ENCODE measurements around the gene SLC22A23.

DNA sequence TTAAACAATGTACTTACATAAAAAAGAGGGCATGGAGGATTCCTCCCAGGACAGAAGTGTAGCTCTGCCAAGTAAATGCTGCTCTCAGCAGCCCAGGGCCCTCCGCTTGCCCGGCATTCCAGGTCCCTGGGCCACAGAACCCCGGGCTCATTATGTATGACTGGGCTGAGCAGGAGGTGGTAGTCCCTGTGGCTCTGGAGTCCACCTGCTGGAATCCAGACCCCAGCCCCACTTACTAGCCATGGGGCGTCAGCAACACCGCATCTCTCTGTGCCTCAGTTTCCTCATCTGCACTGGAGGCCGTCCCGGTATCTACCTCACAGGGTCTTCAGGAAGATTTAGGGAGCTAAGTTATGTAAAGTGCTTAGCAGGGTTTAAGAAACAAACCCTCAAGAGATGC is 142.7 kb downstream of the SLC22A23 start:
- TF ChIP-seq EZH2phosphoT487 (IDR thresholded peaks at IDR 0.05; ENCODE audit: unreplicated experiment) (no peak), JUNB (IDR thresholded peaks at IDR 0.05; ENCODE audit: unreplicated experiment) (no peak), POLR2AphosphoS5 (IDR thresholded peaks at IDR 0.05; ENCODE audit: low read depth) (no peak), ZNF114 (CRISPR knock-in tag; IDR thresholded peaks at IDR 0.05) (no peak), EZH2 (IDR thresholded peaks at IDR 0.05; ENCODE audit: low read depth, unreplicated experiment) (no peak), CREB1 (CRISPR knock-in tag; IDR thresholded peaks at IDR 0.05; ENCODE audit: low read depth) (no peak), NANOG (IDR thresholded peaks at IDR 0.05; ENCODE audit: borderline replicate concordance) (no peak), STAT1 (IDR thresholded peaks at IDR 0.05; ENCODE audit: unreplicated experiment) (no peak), ZNF331 (CRISPR knock-in tag; IDR thresholded peaks at IDR 0.05; ENCODE audit: low read depth) (no peak)
- TF ChIP-seq, protein P1, sequence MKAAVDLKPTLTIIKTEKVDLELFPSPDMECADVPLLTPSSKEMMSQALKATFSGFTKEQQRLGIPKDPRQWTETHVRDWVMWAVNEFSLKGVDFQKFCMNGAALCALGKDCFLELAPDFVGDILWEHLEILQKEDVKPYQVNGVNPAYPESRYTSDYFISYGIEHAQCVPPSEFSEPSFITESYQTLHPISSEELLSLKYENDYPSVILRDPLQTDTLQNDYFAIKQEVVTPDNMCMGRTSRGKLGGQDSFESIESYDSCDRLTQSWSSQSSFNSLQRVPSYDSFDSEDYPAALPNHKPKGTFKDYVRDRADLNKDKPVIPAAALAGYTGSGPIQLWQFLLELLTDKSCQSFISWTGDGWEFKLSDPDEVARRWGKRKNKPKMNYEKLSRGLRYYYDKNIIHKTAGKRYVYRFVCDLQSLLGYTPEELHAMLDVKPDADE (IDR thresholded peaks at IDR 0.05): no peak
- TF ChIP-seq, protein P2, sequence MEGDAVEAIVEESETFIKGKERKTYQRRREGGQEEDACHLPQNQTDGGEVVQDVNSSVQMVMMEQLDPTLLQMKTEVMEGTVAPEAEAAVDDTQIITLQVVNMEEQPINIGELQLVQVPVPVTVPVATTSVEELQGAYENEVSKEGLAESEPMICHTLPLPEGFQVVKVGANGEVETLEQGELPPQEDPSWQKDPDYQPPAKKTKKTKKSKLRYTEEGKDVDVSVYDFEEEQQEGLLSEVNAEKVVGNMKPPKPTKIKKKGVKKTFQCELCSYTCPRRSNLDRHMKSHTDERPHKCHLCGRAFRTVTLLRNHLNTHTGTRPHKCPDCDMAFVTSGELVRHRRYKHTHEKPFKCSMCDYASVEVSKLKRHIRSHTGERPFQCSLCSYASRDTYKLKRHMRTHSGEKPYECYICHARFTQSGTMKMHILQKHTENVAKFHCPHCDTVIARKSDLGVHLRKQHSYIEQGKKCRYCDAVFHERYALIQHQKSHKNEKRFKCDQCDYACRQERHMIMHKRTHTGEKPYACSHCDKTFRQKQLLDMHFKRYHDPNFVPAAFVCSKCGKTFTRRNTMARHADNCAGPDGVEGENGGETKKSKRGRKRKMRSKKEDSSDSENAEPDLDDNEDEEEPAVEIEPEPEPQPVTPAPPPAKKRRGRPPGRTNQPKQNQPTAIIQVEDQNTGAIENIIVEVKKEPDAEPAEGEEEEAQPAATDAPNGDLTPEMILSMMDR (conservative IDR thresholded peaks at IDR 0.05; ENCODE audit: low read depth in 2 of 2): no peak
- TF ChIP-seq, protein P3, sequence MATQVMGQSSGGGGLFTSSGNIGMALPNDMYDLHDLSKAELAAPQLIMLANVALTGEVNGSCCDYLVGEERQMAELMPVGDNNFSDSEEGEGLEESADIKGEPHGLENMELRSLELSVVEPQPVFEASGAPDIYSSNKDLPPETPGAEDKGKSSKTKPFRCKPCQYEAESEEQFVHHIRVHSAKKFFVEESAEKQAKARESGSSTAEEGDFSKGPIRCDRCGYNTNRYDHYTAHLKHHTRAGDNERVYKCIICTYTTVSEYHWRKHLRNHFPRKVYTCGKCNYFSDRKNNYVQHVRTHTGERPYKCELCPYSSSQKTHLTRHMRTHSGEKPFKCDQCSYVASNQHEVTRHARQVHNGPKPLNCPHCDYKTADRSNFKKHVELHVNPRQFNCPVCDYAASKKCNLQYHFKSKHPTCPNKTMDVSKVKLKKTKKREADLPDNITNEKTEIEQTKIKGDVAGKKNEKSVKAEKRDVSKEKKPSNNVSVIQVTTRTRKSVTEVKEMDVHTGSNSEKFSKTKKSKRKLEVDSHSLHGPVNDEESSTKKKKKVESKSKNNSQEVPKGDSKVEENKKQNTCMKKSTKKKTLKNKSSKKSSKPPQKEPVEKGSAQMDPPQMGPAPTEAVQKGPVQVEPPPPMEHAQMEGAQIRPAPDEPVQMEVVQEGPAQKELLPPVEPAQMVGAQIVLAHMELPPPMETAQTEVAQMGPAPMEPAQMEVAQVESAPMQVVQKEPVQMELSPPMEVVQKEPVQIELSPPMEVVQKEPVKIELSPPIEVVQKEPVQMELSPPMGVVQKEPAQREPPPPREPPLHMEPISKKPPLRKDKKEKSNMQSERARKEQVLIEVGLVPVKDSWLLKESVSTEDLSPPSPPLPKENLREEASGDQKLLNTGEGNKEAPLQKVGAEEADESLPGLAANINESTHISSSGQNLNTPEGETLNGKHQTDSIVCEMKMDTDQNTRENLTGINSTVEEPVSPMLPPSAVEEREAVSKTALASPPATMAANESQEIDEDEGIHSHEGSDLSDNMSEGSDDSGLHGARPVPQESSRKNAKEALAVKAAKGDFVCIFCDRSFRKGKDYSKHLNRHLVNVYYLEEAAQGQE (IDR thresholded peaks at IDR 0.05; ENCODE audit: unreplicated experiment): no peak
